Uterus (tissue), 4 donors: ENCODE measurements around the gene SVOP. TPM values are rescaled to one million over a fixed set of nuclear protein-coding genes. Genes with fewer than 3 reads are reported as not detected.

ENCODE experiments used
- DNase-seq, 2 donors: peaks; one replicate each; pipeline ENCODE4 v3.0.0-alpha.2; 2019 to 2020
- H3K27ac ChIP-seq, 2 donors: fragments of 200-600 bp; sonication (generic); 1 replicate in 1 of 2; 2 replicates in 1 of 2; pipeline ENCODE4 v1.5.1; 2016 to 2018
- H3K27me3 ChIP-seq, 2 donors: fragments of 200-600 bp; sonication (generic); one replicate each; pipeline ENCODE4 v1.5.1; 2018 to 2019; ENCODE audit warnings: control low read depth in 1 of 2
- H3K36me3 ChIP-seq, 2 donors: fragments of 200-600 bp; sonication (generic); one replicate each; pipeline ENCODE4 v1.5.1; 2019; ENCODE audit warnings: control low read depth in 1 of 2
- H3K4me1 ChIP-seq, 2 donors: fragments of 200-600 bp; sonication (generic); one replicate each; pipeline ENCODE4 v1.5.1; 2018 to 2019; ENCODE audit warnings: control low read depth in 1 of 2
- H3K4me3 ChIP-seq, 2 donors: fragments of 200-600 bp; sonication (generic); 1 replicate in 1 of 2; 2 replicates in 1 of 2; pipeline ENCODE4 v1.5.1; 2018 to 2019; ENCODE audit warnings: mild to moderate bottlenecking in 1 of 2
- H3K9me3 ChIP-seq, 2 donors: fragments of 200-600 bp; sonication (generic); one replicate each; pipeline ENCODE4 v1.5.1; 2019; ENCODE audit warnings: control low read depth in 1 of 2
- POLR2A ChIP-seq, 2 donors: fragments of 450-650 bp; IDR thresholded peaks; one replicate each; pipeline ENCODE4 v1.6.1; 2016; ENCODE audit warnings: antibody characterized with exemption in 2 of 2, mild to moderate bottlenecking in 1 of 2, moderate library complexity in 1 of 2
- intact Hi-C: fragments of 100-400 bp; cut with DNase I; formaldehyde crosslinking; loops from one replicate; pipeline ENCODE4 v1.15.1; 2023; ENCODE audit warnings: low total_unique reads
- total RNA-seq, 4 donors: library from RNA; depleted of rRNA in 3 of 4; stranded (reverse); fragments of >200 nt in 3 of 4; gene quantifications; one replicate each; pipeline versions ENCODE4 v1.1.0 to v1.2.4, GENCODE V29; 2014 to 2023
- TF ChIP-seq, protein P1 (sequence below), 4 experiments: fragments of 200-600 bp in 2 of 4; fragments of 450-650 bp in 2 of 4; sonication (generic) in 2 of 4; IDR thresholded peaks; one replicate each; pipeline ENCODE4 v1.5.1; 2016 to 2019; ENCODE audit warnings: antibody characterized with exemption in 4 of 4, mild to moderate bottlenecking in 2 of 4, moderate library complexity in 1 of 4
- donor health status: DM: yes; HTN: yes; CAD: no.

Gene SVOP
- total RNA-seq, 4 donors from 2014 or later, result 0.14 TPM; not detected in 3

DNA sequence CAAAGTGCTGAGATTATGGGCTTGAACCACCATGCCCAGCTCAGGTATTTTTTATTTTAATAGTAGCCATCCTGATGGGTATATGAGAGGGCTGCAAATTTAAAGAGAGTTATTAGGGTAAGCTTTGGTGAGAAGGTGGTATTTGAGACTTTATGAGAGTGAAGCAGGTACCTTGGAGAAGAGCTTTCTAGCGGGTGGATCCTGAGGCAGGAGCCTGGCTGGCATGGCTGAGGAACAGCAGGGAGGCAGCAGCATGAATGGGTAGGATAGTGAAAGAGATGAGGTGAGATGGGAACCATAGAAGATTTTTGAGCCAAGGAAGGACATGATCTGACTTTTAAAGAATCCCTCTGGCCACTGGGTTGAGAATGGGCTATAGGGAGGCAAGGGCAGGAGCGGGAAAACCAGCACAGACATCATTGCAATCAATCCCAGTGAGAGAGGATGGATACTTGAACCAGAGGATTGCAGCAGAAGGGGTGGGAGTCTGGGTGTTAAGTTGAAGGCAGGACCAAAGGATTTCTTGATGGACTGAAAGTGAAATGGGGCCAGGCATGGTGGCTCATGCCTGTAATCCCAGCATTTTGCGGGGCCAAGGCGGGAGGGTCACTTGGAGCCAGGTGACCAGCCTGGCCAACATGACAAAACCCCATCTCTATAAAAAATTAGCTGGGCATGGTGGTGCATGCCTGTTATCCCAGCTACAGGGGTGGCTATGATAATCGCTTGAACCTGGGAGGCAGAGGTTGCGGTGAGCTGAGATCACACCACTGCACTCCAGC lies 5.7 kb downstream of the SVOP start:
- DNase-seq, result no peak
- intact Hi-C loops, result no loop called here
- H3K36me3 ChIP-seq, result no peaks in the 10 kb centered on the region
- no peaks in the 10 kb centered on the region for H3K27me3 ChIP-seq
- no peak overlapping the region for H3K27ac ChIP-seq
- no peaks in the 10 kb centered on the region for H3K4me1 ChIP-seq
- H3K9me3 ChIP-seq, result no peaks in the 10 kb centered on the region
- TF ChIP-seq, protein P1, sequence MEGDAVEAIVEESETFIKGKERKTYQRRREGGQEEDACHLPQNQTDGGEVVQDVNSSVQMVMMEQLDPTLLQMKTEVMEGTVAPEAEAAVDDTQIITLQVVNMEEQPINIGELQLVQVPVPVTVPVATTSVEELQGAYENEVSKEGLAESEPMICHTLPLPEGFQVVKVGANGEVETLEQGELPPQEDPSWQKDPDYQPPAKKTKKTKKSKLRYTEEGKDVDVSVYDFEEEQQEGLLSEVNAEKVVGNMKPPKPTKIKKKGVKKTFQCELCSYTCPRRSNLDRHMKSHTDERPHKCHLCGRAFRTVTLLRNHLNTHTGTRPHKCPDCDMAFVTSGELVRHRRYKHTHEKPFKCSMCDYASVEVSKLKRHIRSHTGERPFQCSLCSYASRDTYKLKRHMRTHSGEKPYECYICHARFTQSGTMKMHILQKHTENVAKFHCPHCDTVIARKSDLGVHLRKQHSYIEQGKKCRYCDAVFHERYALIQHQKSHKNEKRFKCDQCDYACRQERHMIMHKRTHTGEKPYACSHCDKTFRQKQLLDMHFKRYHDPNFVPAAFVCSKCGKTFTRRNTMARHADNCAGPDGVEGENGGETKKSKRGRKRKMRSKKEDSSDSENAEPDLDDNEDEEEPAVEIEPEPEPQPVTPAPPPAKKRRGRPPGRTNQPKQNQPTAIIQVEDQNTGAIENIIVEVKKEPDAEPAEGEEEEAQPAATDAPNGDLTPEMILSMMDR (IDR thresholded peaks at IDR 0.05), result no peak
- no peak for TF ChIP-seq POLR2A (IDR thresholded peaks at IDR 0.05)
- no peak overlapping the region for H3K4me3 ChIP-seq

GRCh38 chr12:109010259-109010658 lies 10.6 kb downstream of the SVOP start:
- Histone ChIP-seq H3K9me3 (no peaks in the 10 kb centered on the region), H3K4me1 (no peaks in the 10 kb centered on the region), H3K27me3 (no peaks in the 10 kb centered on the region), H3K4me3 (no peak overlapping the region), H3K36me3 (no peaks in the 10 kb centered on the region), H3K27ac (no peak overlapping the region)
- TF ChIP-seq, protein P1 (IDR thresholded peaks at IDR 0.05), result no peak
- no peak for TF ChIP-seq POLR2A (IDR thresholded peaks at IDR 0.05)
- intact Hi-C loops, result no loop called here
- no peak for DNase-seq

DNA sequence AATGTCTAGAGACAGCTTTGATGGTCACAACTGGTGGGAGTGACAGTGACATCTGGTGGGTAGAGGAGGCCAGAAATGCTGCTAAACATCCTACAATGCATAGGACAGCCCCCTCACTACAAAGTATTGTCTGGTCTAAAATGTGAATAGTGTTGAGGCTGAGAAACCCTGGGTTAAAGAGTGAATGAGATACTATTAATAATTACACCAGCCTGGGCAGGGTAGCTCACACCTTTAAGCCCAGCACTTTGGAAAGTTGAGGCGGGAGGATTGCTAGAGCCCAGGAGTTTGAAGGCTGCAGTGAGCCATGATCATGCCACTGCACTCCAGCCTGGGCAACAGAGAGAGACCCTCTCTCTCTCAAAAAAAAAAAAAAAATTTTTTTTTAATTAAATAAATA lies 11.1 kb downstream of the SVOP start:
- no peak for DNase-seq
- Histone ChIP-seq H3K4me1 (no peaks in the 10 kb centered on the region), H3K9me3 (no peaks in the 10 kb centered on the region), H3K27ac (no peak overlapping the region), H3K27me3 (no peaks in the 10 kb centered on the region), H3K4me3 (no peak overlapping the region), H3K36me3 (no peaks in the 10 kb centered on the region)
- TF ChIP-seq, protein P1 (IDR thresholded peaks at IDR 0.05), result no peak
- intact Hi-C loops, result no loop called here

GRCh38 chr12:109004017-109004416 lies 16.9 kb downstream of the SVOP start:
- TF ChIP-seq, protein P1 (IDR thresholded peaks at IDR 0.05), result no peak
- TF ChIP-seq POLR2A (IDR thresholded peaks at IDR 0.05), result no peak

GRCh38 chr12:108996320-108996719 lies 24.5 kb downstream of the SVOP start:
- no peak overlapping the region for H3K4me3 ChIP-seq
- H3K4me1 ChIP-seq, result no peaks in the 10 kb centered on the region
- H3K27ac ChIP-seq, result no peak overlapping the region
- intact Hi-C loops, result no loop called here
- TF ChIP-seq POLR2A (IDR thresholded peaks at IDR 0.05), result no peak
- TF ChIP-seq, protein P1 (IDR thresholded peaks at IDR 0.05), result no peak
- H3K36me3 ChIP-seq, result no peaks in the 10 kb centered on the region
- no peak for DNase-seq
- no peaks in the 10 kb centered on the region for H3K9me3 ChIP-seq
- no peaks in the 10 kb centered on the region for H3K27me3 ChIP-seq

More at GRCh38 chr12:109004017-109004416, 16.9 kb downstream of the SVOP start:
- no peak for DNase-seq
- H3K27me3 ChIP-seq, result no peaks in the 10 kb centered on the region
- no peak overlapping the region for H3K27ac ChIP-seq
- intact Hi-C loops, result no loop called here
- H3K4me3 ChIP-seq, result no peak overlapping the region
- H3K36me3 ChIP-seq, result no peaks in the 10 kb centered on the region
- no peaks in the 10 kb centered on the region for H3K9me3 ChIP-seq
- H3K4me1 ChIP-seq, result no peaks in the 10 kb centered on the region
